IMR-90 (cell line): ENCODE data around the gene EDARADD. TPM values are rescaled to one million over a fixed set of nuclear protein-coding genes. Genes with fewer than 3 reads are reported as not detected.

Source experiments
- ATAC-seq: fragments of 200-7000 bp; cut with Tn5 transposase; 2 replicates; pipeline ENCODE4 v1.9.1; 2020; ENCODE audit warnings: low read depth, mild to moderate bottlenecking, moderate library complexity
- BruUV-seq: library from RNA; stranded (reverse); fragments of 400-500 nt; replicated peaks from 2 replicates; lab custom pipeline; 2021; lab: Mats Ljungman, UMichigan
- CTCF ChIA-PET: fragments of 300-600 bp; formaldehyde crosslinking; extraction: SDS; loops from one replicate; lab custom pipeline; 2021; ENCODE audit warnings: antibody characterized with exemption; lab: Yijun Ruan, JAX
- POLR2A ChIA-PET: fragments of 300-600 bp; sonication (Branson Sonifier 250); formaldehyde crosslinking; loops from one replicate; lab custom pipeline; 2022; ENCODE audit warnings: antibody characterized with exemption; ENCODE audit not compliant: unreplicated experiment; lab: Charles Lee
- DNase-seq: peaks from one replicate; pipeline ENCODE4 v3.0.0; 2013
- H2AFZ ChIP-seq: replicated peaks from 2 replicates; pipeline ENCODE3; 2013; ENCODE audit warnings: low read length, mild to moderate bottlenecking; ENCODE audit not compliant: poor library complexity
- H2AK5ac ChIP-seq: 2 replicates; pipeline ENCODE4 v1.6.1; 2013; ENCODE audit warnings: low read depth, low read length, inconsistent platforms
- H2AK9ac ChIP-seq: replicated peaks from 2 replicates; pipeline ENCODE3; 2013; ENCODE audit warnings: mild to moderate bottlenecking, low read depth, low read length, moderate library complexity; ENCODE audit not compliant: poor library complexity
- H2BK120ac ChIP-seq: 2 replicates; pipeline ENCODE4 v1.6.1; 2013; ENCODE audit warnings: low read depth, low read length, inconsistent platforms
- H2BK15ac ChIP-seq: 3 replicates; pipeline ENCODE4 v1.6.1; 2013; ENCODE audit warnings: low read depth, low read length, inconsistent platforms
- H2BK20ac ChIP-seq: 2 replicates; pipeline ENCODE4 v1.6.1; 2013; ENCODE audit warnings: low read depth, mild to moderate bottlenecking, inconsistent platforms, low read length, moderate library complexity
- H2BK5ac ChIP-seq: 2 replicates; pipeline ENCODE4 v1.6.1; 2013; ENCODE audit warnings: mild to moderate bottlenecking, low read depth, low read length, inconsistent platforms; ENCODE audit not compliant: poor library complexity, severe bottlenecking
- H3K14ac ChIP-seq: replicated peaks from 2 replicates; pipeline ENCODE4 v1.6.1; 2013; ENCODE audit warnings: low read depth, low read length, inconsistent platforms
- H3K18ac ChIP-seq: 2 replicates; pipeline ENCODE4 v1.6.1; 2013; ENCODE audit warnings: low read depth, low read length, control low read depth
- H3K23ac ChIP-seq: 2 replicates; pipeline ENCODE4 v1.6.1; 2013; ENCODE audit warnings: low read depth, low read length, inconsistent platforms
- H3K27ac ChIP-seq: 2 replicates; pipeline ENCODE4 v1.5.1; 2013; ENCODE audit warnings: mild to moderate bottlenecking, control low read depth, low read length; ENCODE audit not compliant: insufficient read depth
- H3K27me3 ChIP-seq: 2 replicates; pipeline ENCODE4 v1.6.1; 2013; ENCODE audit warnings: low read length; ENCODE audit not compliant: control insufficient read depth, insufficient read depth
- H3K36me3 ChIP-seq: 2 replicates; pipeline ENCODE4 v1.6.1; 2013; ENCODE audit warnings: low read length, mixed read lengths; ENCODE audit not compliant: control insufficient read depth, insufficient read depth
- H3K4ac ChIP-seq: 2 replicates; pipeline ENCODE4 v1.6.1; 2013; ENCODE audit warnings: low read depth, low read length, inconsistent platforms
- H3K4me1 ChIP-seq: 2 replicates; pipeline ENCODE4 v1.6.1; 2013; ENCODE audit warnings: low read length, mixed read lengths; ENCODE audit not compliant: control insufficient read depth, insufficient read depth
- H3K4me2 ChIP-seq: 2 replicates; pipeline ENCODE4 v1.6.1; 2013; ENCODE audit warnings: low read depth, mild to moderate bottlenecking, control low read depth, low read length, moderate library complexity
- H3K4me3 ChIP-seq: 2 replicates; pipeline ENCODE4 v1.5.1; 2013; ENCODE audit warnings: low read depth, mild to moderate bottlenecking, control low read depth, low read length, moderate library complexity; ENCODE audit not compliant: insufficient read depth
- H3K56ac ChIP-seq: 2 replicates; pipeline ENCODE4 v1.6.1; 2013; ENCODE audit warnings: low read length, inconsistent platforms; ENCODE audit not compliant: insufficient read depth; ENCODE audit errors: extremely low read depth
- H3K79me1 ChIP-seq, 2 experiments: 2 replicates each; pipeline ENCODE4 v1.6.1; 2013; ENCODE audit warnings: low read length in 2 of 2, inconsistent platforms in 1 of 2, low read depth in 1 of 2
- H3K9ac ChIP-seq: 2 replicates; pipeline ENCODE4 v1.6.1; 2013; ENCODE audit warnings: low read depth, low read length, control low read depth
- H3K9me1 ChIP-seq: 2 replicates; pipeline ENCODE4 v1.6.1; 2013; ENCODE audit warnings: low read length, inconsistent platforms; ENCODE audit not compliant: insufficient read depth
- H3K9me3 ChIP-seq: 2 replicates; pipeline ENCODE4 v1.6.1; 2013; ENCODE audit warnings: low read length; ENCODE audit not compliant: control insufficient read depth, insufficient read depth
- H4K20me1 ChIP-seq: 2 replicates; pipeline ENCODE4 v1.6.1; 2013; ENCODE audit warnings: low read length, inconsistent platforms; ENCODE audit not compliant: insufficient read depth
- H4K5ac ChIP-seq: 2 replicates; pipeline ENCODE4 v1.6.1; 2013; ENCODE audit warnings: mild to moderate bottlenecking, low read depth, low read length, control low read depth
- H4K8ac ChIP-seq, 2 experiments: 2 replicates each; pipeline ENCODE4 v1.6.1; 2013; ENCODE audit warnings: low read depth in 2 of 2, low read length in 2 of 2, control low read depth in 1 of 2, inconsistent platforms in 1 of 2
- H4K91ac ChIP-seq: 2 replicates; pipeline ENCODE4 v1.6.1; 2013; ENCODE audit warnings: low read depth, low read length, inconsistent platforms; ENCODE audit not compliant: insufficient read depth
- CEBPB ChIP-seq: IDR thresholded peaks from 2 replicates; pipeline ENCODE4 v1.6.1; 2012; ENCODE audit warnings: low read depth, low read length, improper control_type of control experiment
- CHD1 ChIP-seq: IDR thresholded peaks from 2 replicates; pipeline ENCODE4 v1.6.1; 2012; ENCODE audit warnings: low read depth, low read length, improper control_type of control experiment
- CTCF ChIP-seq: conservative IDR thresholded peaks from 2 replicates; pipeline ENCODE4 v1.5.1; 2012; ENCODE audit warnings: mild to moderate bottlenecking, low read depth, low read length, improper control_type of control experiment
- ELK1 ChIP-seq: fragments of 150-350 bp; IDR thresholded peaks from 2 replicates; pipeline ENCODE4 v1.6.1; 2016; ENCODE audit warnings: low read depth, mild to moderate bottlenecking, low read length, moderate library complexity, borderline replicate concordance
- FOS ChIP-seq: fragments of 150-350 bp; IDR thresholded peaks from 2 replicates; pipeline ENCODE4 v1.6.1; 2016; ENCODE audit warnings: low read depth, low read length
- MAFK ChIP-seq: IDR thresholded peaks from 2 replicates; pipeline ENCODE4 v1.6.1; 2012; ENCODE audit warnings: low read depth, low read length, improper control_type of control experiment
- MXI1 ChIP-seq: IDR thresholded peaks from 2 replicates; pipeline ENCODE4 v1.6.1; 2012; ENCODE audit warnings: low read depth, mild to moderate bottlenecking, low read length, moderate library complexity, borderline replicate concordance
- NFE2L2 ChIP-seq: fragments of 150-350 bp; IDR thresholded peaks from 2 replicates; pipeline ENCODE4 v1.6.1; 2016; ENCODE audit warnings: low read depth, mild to moderate bottlenecking, low read length
- POLR2A ChIP-seq: IDR thresholded peaks from 2 replicates; pipeline ENCODE4 v1.6.1; 2012; ENCODE audit warnings: mild to moderate bottlenecking, low read depth, low read length
- RAD21 ChIP-seq: IDR thresholded peaks from 2 replicates; pipeline ENCODE4 v1.6.1; 2012; ENCODE audit warnings: low read length, improper control_type of control experiment
- RCOR1 ChIP-seq: IDR thresholded peaks from 2 replicates; pipeline ENCODE4 v1.6.1; 2012; ENCODE audit warnings: mild to moderate bottlenecking, low read length, improper control_type of control experiment; ENCODE audit not compliant: insufficient replicate concordance
- RFX5 ChIP-seq: IDR thresholded peaks from 2 replicates; pipeline ENCODE4 v1.8.0; 2012; ENCODE audit warnings: low read depth, mild to moderate bottlenecking, low read length, moderate library complexity
- SMC3 ChIP-seq: fragments of 150-350 bp; IDR thresholded peaks from 2 replicates; pipeline ENCODE4 v1.6.1; 2016; ENCODE audit warnings: low read depth, mild to moderate bottlenecking, antibody characterized with exemption, low read length, moderate library complexity
- USF2 ChIP-seq: fragments of 150-350 bp; IDR thresholded peaks from 2 replicates; pipeline ENCODE4 v1.6.1; 2017; ENCODE audit warnings: mild to moderate bottlenecking, antibody characterized with exemption, low read length, low read depth
- WGBS, 2 experiments: methylation state at CpG; one replicate each; pipeline versions ENCODE4 v1.1.5 to v1.1.7; 2013; ENCODE audit warnings: missing lambda C conversion rate in 2 of 2; ENCODE audit not compliant: insufficient read length in 1 of 2; ENCODE audit errors: extremely low coverage in 2 of 2; 5-methylcytosine and 5-hydroxymethylcytosine counted together
- dilution Hi-C: fragments of 300-500 bp; cut with HindIII; formaldehyde crosslinking; loops from one replicate; pipeline ENCODE4 v1.14.3; 2018; ENCODE audit warnings: low sequenced_read_pairs; ENCODE audit not compliant: unreplicated experiment
- in situ Hi-C: fragments of 300-500 bp; cut with MboI; formaldehyde crosslinking; loops from 3 replicates; pipeline ENCODE4 v1.14.3; 2019; ENCODE audit warnings: low sequenced_read_pairs, inconsistent platforms, mixed read lengths
- intact Hi-C: fragments of 100-400 bp; cut with micrococcal nuclease; formaldehyde crosslinking; loops from 2 replicates; pipeline ENCODE4 v1.10.0; 2022
- polyA plus RNA-seq, 3 experiments: library from polyadenylated mRNA; depleted of rRNA; stranded (reverse); fragments of >200 nt; gene quantifications; 2 replicates each; pipeline ENCODE4 v1.2.3, GENCODE V29; 2012; ENCODE audit warnings: low replicate concordance in 1 of 3
- total RNA-seq: library from RNA; depleted of rRNA; stranded (reverse); fragments of >200 nt; gene quantifications from 2 replicates; pipeline ENCODE4 v1.2.3, GENCODE V29; 2012

Gene EDARADD
- total and polyA plus RNA-seq, 2 of the 4 experiments (the other 2 are of a cell fraction), result not detected

DNA sequence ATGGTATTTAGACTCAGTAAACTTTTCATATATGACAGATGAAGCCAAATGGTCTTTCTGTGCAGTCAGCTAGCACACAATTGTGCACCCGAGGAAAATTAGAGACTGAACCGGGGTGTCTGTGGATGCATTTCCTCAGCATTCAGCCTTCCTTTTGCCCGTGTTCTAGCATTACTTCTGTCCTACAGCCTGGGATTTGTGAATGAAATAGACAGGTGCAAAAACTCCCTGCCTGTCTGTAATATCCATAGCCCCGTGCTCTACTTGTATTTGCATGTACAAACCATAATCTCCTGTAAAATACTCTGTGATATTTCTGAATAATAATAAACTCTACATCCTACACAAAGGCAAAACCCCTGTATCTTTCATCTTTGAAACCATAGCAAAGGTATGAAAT, 64.9 kb downstream of the EDARADD start:
- H4K5ac ChIP-seq, result no peak overlapping the region
- H3K14ac ChIP-seq, result no peak overlapping the region
- H2AFZ ChIP-seq, result no peak overlapping the region
- no CpG with 5 or more reads among the region's 4 CpGs for WGBS, 2 experiments
- CTCF ChIA-PET, result no interaction called here
- no peaks in the 10 kb centered on the region for H3K9me3 ChIP-seq
- ATAC-seq (no peak), DNase-seq (no peak)
- dilution Hi-C loops, result no loop called here
- peaks cover 3% of the 10 kb centered on the region; the same call in 1 of the 2 replicates for H3K27me3 ChIP-seq
- no peak overlapping the region for H3K23ac ChIP-seq
- no peaks in the 10 kb centered on the region for H4K20me1 ChIP-seq
- H3K36me3 ChIP-seq, result no peaks in the 10 kb centered on the region
- no peak overlapping the region for H3K27ac ChIP-seq
- H2BK20ac ChIP-seq, result no peak overlapping the region
- H3K9me1 ChIP-seq, result no peaks in the 10 kb centered on the region
- H2AK9ac ChIP-seq, result no peak overlapping the region
- no peak overlapping the region for H4K8ac ChIP-seq
- BruUV-seq, result no TSS peak
- H3K9ac ChIP-seq, result no peak overlapping the region
- no peak overlapping the region for H3K18ac ChIP-seq
- in situ Hi-C loops, result no loop called here
- no peak overlapping the region for H2AK5ac ChIP-seq
- no peak overlapping the region for H3K4me3 ChIP-seq
- intact Hi-C loops, result no loop called here
- POLR2A ChIA-PET, result no interaction called here
- TF ChIP-seq USF2 (no peak), FOS (no peak), RCOR1 (no peak), NFE2L2 (no peak), MXI1 (no peak), ELK1 (no peak), CTCF (no peak), RFX5 (no peak), RAD21 (no peak), CHD1 (no peak), CEBPB (no peak), POLR2A (no peak), MAFK (no peak), SMC3 (no peak)
- H3K4me1 ChIP-seq, result no peaks in the 10 kb centered on the region
- H4K91ac ChIP-seq, result no peak overlapping the region
- no peak overlapping the region for H3K4ac ChIP-seq
- H2BK15ac ChIP-seq, result no peak overlapping the region
- no peak overlapping the region for H2BK5ac ChIP-seq
- H3K4me2 ChIP-seq, result no peak overlapping the region
- no peak overlapping the region for H3K56ac ChIP-seq
- no peaks in the 10 kb centered on the region for H3K79me1 ChIP-seq
- no peak overlapping the region for H2BK120ac ChIP-seq
